ENCODE measurements around the gene STAB2.
A peak's percentile ranks its signal among the peaks of the same experiment; 100 is the strongest.

Gene STAB2

GRCh38 chr12:103580026-103580425 is 7.0 kb upstream of the STAB2 start:
- TF ChIP-seq, protein P1, sequence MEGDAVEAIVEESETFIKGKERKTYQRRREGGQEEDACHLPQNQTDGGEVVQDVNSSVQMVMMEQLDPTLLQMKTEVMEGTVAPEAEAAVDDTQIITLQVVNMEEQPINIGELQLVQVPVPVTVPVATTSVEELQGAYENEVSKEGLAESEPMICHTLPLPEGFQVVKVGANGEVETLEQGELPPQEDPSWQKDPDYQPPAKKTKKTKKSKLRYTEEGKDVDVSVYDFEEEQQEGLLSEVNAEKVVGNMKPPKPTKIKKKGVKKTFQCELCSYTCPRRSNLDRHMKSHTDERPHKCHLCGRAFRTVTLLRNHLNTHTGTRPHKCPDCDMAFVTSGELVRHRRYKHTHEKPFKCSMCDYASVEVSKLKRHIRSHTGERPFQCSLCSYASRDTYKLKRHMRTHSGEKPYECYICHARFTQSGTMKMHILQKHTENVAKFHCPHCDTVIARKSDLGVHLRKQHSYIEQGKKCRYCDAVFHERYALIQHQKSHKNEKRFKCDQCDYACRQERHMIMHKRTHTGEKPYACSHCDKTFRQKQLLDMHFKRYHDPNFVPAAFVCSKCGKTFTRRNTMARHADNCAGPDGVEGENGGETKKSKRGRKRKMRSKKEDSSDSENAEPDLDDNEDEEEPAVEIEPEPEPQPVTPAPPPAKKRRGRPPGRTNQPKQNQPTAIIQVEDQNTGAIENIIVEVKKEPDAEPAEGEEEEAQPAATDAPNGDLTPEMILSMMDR (conservative IDR thresholded peaks at IDR 0.05; ENCODE audit: low read length): no peak
- H3K4me3 ChIP-seq (ENCODE audit: low read length): no peak overlapping the region
- DNase-seq (ENCODE audit: low read depth): no peak

GRCh38 chr12:103583008-103583407 is 4.1 kb upstream of the STAB2 start:
- DNase-seq (ENCODE audit: low read depth): no peak

GRCh38 chr12:103586132-103586531 is 941 bp upstream of the STAB2 start:
- H3K4me3 ChIP-seq (ENCODE audit: low read length): no peak overlapping the region
- no peak for DNase-seq (ENCODE audit: low read depth)
- TF ChIP-seq, protein P1 (conservative IDR thresholded peaks at IDR 0.05; ENCODE audit: low read length): peak; percentile 15; the same call in 1 of the 2 replicates

More at GRCh38 chr12:103583008-103583407, 4.1 kb upstream of the STAB2 start:
- TF ChIP-seq, protein P1 (conservative IDR thresholded peaks at IDR 0.05; ENCODE audit: low read length): no peak
- no peak overlapping the region for H3K4me3 ChIP-seq (ENCODE audit: low read length)

GRCh38 chr12:103588680-103589079 is 1.6 kb downstream of the STAB2 start:
- DNase-seq (ENCODE audit: low read depth): no peak
- TF ChIP-seq, protein P1 (conservative IDR thresholded peaks at IDR 0.05; ENCODE audit: low read length): no peak
- H3K4me3 ChIP-seq (ENCODE audit: low read length): no peak overlapping the region

- H3K4me3 ChIP-seq (ENCODE audit: low read length): no peak overlapping the region
- TF ChIP-seq, protein P1 (conservative IDR thresholded peaks at IDR 0.05; ENCODE audit: low read length): no peak
- DNase-seq (ENCODE audit: low read depth): no peak
Measured at GRCh38 chr12:103589517-103589916, 2.4 kb downstream of the STAB2 start.

DNA sequence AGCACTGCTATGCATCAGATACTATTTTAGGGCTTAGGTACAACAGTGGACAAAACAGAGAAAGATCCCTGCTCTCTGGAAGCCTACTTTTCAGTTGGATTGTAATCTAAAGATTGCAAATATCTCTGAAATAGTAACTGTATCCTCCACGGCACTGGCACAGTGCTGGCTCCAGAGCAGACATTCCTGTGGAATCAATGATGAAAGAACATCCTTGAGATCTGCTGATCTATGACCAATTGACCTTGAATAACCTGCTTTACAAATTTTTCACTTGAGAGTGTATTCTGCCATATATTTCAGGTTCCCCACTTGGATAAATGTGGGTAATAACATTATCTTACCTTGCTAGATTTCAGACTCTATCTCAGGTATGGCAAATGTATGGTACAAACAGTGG is 3.2 kb downstream of the STAB2 start:
- DNase-seq (ENCODE audit: low read depth): no peak
- no peak overlapping the region for H3K4me3 ChIP-seq (ENCODE audit: low read length)
- TF ChIP-seq, protein P1 (conservative IDR thresholded peaks at IDR 0.05; ENCODE audit: low read length): no peak

DNA sequence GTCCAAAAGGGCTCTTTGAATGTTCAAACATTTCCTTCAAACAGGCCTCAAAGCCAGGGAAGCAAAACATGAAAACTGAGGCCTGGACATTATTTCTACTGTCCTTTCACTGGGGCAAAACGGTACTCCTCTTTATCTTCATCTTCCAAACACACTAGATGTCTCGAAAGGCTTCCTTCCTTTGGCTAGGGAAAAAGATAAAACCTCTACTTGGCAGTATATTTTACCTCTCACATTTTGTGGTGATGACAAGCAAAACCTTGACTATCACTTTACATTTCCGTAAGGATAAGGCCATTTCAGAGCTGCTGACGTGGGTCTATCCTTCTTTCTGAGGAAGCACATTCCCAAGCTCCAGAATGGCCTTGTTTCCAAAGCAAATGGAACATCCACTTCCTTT is 9.9 kb downstream of the STAB2 start:
- no peak for DNase-seq (ENCODE audit: low read depth)
- no peak overlapping the region for H3K4me3 ChIP-seq (ENCODE audit: low read length)
- TF ChIP-seq, protein P1 (conservative IDR thresholded peaks at IDR 0.05; ENCODE audit: low read length): no peak
